Activated CD4-positive, alpha-beta T cell treated with anti-CD3 and anti-CD28 coated beads, Interleukin-2, amount 50 U/mL, for 24 hours (primary cell): Measurements from ENCODE around the gene TCEA3.

Experiments used
- DNase-seq, 2 donors: peaks; one replicate each; pipeline ENCODE4 v3.0.0-alpha.2; 2020; ENCODE audit warnings: low read depth in 1 of 2, low spot score in 1 of 2

The TCEA3 gene

DNA sequence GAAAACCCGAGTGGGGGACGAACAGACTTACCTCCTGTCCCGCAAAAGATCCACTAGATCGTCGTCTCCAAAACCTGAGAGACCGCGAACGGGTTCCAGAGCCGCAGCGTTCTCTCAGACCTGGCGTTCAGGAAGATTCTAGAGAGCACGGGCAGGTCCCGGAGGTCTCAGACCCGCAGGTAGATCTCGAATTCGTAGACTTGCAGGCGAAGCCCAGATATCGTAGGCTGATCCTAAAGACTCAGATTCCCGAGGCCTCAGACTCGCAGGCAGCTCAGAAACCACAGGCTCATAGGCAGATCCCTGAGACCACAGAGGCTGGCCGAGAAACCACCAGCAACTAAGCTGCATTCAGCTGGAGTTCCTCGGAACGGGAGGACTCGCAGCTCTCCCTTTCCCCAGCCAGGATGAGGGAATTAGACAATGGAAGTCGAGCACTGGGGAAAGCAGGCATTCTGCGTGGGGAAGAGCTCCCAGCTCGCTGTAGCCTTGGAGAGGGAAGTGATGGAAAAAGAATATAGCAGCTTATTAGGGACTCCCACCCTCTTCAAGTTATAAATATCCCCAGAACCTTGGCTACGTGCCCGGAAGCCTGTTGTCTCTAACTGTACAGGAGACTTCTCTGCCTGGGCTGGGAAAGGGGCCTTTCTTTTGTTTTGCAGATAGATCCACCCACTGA, 55.1 kb downstream of the TCEA3 start, which contains the start of gene ZNF436:
ZNF436 (minus strand) TSS at position 502 of the 679 bp plus-strand sequence. CDS start 1,831 bp downstream, outside the sequence.
- DNase-seq = peak; percentile 2 to 17

DNA sequence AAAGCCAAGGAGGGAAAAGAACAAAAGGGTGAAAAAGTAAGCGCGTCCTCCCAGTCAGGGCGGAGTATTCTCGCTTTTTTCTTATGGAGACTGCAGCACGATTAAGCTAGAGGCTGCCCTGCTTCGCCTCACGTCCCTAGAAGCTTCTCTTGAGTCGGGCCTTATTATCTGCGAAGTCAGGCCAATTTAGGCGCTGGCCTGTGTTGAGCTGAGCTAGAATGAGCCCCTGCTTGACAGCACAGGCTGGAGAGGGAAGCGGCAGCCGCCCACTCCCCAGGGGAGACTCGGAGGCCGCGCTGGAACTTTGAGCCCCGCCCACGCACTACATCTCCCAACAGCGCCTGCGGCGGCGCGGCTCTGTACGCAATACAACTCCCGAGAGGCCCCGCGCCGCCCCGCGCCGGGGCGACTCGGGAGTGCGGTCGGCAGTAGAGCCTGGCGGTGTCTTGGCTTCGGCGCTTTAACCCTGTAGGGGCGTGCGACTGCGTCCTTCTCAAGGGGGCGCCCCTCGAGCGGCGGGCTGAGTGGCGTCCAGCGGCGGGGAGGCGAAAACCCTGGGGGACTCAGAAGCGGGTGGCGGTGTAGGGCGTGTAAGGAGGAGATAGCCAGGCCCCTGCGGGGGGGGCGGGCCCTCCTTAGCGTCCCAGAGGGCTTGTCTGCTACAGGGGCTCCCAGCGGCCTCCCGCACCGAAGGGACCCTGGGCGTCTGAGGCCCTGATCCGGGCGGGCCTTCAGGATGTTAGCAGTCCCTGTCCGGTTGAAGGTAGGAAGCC, 55.8 kb downstream of the TCEA3 start:
- peak; percentile 68 to 82 for DNase-seq

DNA sequence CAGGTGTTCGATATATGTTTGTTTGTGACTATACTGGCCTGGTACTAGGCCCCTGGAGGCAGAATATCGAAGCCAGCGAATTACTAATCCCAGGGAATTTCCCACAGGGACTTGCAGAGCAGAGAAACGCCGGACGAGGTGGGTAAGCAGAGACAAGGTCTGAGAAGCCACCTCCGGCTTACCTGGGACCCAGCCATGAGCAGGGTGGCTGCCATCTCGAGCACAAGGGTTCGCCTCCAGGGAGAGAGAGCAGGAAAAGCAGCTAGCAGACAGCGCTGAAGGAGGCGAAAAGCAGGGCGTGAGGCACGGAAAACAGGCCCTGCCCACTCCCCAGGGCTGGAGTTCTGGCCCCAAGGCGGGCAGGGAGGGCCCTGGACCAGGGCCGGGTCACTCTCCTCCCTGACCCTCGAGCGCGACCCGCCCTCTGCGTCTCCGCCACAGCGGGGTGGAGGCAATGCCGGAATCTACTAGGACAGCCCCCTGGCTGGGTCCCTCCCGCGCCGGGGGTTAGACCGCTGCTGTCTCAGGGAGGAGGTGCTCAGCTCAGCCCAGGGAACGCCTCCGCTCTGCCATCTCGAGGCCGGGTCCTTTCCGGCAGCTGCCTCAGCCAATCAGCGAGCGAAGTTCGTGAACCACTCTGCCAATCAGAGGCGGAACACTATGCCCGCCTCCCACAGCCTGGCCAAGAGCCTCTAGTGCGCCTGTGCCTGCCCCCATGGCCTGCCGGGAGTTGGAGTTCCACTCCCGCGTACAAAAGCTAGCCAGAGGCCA, 56.6 kb downstream of the TCEA3 start:
- peak; percentile 88 to 98 for DNase-seq

DNA sequence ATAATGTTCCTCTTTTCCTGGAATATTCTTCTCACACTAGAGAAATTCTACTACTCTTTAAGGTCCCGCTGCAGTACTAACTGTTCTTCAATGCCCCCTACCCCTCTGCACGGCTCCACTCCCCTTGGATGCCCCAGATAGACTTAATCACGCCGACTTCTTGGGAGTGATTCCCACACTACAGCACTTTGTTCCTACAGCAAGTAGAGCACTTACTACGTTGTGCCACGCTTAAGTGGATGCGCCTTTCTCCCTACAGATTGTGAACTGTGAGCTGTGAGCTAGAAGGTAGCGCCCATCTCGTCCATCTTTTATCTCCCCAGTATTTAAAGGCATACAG, 57.1 kb downstream of the TCEA3 start:
- DNase-seq = no peak

DNA sequence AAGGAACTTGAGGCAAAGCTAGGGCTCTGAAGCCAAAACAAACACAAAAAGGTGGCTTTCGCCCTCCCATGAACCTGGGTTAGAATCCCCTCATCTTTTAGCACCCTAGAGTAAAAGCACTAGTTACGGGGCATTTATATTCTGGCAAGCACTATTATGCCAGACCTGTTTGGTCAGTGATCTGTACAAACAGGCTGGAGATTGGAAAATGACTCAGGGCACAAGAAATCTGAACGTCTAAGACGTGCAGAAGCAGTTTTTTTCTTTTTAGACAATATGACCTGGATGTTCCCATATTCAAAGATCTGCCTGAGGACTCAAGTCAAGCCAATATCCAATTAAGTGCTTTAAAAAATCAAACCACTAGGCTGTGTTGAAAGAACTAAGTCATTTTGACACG, 58.0 kb downstream of the TCEA3 start:
- DNase-seq = no peak

DNA sequence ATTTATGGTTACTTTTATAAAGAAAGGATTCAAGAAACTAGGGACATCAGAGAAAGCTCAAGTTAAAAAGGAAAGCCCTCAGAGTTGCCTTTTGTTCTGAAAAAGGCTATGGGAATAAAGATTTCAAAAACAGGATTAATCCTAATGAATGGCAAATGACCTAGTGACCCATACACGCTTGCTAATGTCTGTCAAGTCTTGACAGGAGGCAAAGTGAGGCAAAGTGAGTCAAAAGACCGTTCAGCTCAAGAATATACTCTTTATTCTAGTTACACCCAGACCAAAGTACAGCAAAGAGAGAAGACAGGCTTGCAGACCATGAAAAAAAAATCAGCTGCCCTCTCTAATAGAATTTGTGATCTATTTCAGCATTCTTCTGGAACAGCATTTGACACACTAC, 58.4 kb downstream of the TCEA3 start:
- no peak for DNase-seq

DNA sequence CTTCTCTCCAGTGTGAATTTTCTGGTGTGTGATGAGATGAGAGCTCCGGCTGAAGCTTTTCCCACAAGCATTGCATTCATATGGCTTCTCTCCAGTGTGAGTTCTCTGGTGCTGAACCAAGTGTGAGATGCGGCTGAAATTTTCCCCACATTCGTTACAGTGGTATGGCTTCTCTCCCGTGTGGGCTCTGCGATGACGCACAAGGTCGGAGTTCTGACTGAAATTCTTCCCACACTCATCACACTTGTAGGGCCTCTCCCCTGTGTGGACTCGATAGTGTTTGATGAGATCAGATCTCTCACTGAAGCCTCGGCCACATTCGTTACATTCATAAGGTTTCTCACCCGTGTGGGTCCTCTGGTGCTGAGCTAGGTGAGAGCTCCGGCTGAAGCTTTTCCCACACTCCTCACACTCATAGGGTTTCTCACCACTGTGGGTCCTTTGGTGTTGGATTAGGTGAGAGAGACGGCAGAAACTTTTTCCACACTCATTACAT, 62.3 kb downstream of the TCEA3 start:
- DNase-seq = no peak

DNA sequence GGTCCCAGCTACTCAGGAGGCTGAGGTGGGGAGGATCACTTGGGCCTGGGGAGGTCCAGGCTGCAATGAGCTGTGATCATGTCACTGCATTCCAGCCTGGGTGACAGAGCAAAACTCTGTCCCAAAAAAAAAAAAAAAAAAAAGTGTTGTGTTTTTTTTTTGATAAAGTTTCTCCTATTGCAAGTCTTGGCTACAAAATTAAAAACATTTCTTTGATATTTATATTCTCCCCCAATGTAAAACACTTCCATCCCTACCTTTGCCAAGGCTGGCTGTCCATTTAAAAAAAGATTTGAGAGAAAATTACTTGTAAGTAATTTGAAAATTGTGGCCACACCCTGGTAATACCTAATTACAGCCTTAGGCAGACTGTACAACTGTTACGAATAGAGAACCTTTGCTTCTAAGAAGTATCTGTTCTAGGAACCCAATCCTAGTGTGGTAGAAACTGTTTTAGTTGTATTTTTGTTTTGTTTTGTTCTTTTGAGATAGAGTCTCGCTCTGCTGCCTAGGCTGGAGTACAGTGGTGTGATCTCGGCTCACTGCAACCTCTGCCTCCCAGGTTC, 66.2 kb downstream of the TCEA3 start:
- DNase-seq = no peak

DNA sequence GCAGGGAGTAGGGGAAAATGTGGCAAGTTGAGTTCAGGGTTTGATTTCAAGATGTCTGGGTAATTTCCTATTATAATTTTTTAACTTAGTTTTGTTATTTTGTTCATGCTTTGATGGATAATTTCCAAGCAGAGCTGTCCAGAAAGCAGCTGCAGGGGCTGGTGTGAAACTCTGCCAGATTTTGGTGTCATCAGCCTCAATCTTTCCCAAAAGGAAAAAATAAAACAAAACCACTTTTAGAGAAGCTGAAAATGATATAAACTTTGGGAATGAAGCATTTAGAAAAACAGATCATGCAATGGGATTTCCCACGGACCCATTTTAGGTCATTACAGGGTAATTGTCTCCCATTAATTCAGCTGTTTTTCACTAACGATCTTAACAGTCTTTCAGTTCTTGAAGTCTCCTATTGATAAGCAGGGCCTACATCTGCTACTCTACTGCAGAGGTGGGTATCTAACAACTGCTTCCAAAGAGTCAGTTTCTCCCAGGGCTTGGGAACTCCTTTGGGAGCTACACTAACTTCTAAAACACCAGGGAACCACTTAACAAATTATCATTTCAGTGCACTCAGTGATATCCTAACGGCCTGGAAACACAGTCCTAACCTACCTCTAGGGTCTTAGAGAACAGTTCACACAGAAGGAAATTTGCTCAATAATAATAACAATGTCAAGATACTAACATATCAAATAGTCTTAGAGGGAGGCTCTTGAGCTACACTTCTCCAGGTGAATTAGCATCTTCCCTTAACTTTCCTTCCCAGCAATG, 67.2 kb downstream of the TCEA3 start:
- DNase-seq = no peak

DNA sequence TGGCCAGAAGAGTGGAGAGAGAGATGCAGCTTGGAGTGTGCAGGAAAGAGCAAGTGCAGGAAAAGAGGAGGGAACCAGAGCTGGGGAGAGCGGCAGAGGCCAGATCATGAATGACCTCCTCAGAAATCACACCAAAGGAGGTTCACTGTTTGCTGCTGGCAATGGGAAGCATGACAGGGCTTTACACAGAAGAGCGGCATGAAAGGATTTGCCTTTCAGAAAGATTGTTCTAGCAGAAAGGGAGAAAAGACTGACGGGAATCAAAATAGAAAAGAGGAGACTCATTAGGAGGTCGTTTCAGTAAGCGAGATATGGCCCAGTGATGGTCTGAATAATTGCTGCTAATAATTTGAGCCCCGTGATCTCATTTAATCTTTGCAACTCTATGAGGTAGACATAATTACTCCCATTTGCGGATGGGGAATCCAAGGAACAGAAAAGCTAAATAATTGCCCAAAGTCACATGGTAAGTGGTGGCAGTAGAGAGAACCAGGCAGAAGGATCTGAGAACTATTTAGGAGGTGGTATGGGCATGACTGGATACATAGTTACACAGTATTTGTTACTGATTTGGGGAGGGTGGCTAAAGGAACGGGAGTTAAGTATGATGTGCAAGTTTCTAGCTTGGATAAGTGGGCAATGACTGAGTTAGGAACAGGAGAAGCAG, 67.9 kb downstream of the TCEA3 start:
- DNase-seq = no peak

DNA sequence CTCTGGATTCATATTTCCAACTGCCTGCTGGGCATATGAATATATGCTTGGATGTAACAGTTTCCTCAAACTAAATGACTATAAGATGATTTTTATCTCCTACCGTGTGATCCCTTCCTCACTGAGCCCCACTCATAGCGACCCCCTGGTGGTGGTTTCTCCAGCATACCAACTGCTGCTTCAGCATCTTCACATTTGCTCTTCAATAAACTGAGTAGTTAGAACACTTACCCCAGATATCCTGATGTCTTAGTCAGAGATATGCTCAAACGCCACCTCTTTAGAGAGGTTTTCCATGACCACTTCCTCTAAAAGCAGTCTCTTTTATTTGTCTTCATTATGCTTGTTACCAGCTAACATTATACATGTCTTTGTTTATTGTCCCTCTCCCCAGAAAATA, 70.3 kb downstream of the TCEA3 start:
- no peak for DNase-seq

DNA sequence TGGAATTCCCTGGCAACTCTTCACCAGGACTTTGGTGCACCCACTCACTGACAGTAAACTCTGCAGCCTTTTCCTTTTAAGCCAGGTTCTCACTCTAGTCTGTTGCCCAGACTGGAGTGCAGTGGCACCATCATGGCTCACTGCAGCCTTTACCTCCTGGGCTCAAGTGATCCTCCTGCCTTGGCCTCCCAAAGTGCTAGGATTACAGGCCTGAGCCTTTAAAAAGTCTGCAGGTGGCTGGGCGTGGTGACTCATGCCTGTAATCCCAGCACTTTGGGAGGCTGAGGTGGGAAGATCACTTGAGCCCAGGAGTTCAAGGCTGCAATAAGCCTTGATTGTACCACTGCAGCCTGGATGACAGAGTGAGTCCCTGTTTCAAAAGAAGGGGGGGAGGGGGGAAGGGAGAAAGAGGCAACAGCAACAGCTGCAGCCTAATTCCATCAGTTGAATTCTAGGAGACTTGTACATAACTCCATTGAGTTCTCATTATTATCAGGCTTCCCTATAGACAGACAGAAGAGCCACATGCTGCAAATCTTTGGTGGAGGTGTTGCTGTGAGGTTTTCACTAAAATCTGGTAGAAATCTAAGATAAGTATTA, 72.4 kb downstream of the TCEA3 start:
- DNase-seq = no peak

DNA sequence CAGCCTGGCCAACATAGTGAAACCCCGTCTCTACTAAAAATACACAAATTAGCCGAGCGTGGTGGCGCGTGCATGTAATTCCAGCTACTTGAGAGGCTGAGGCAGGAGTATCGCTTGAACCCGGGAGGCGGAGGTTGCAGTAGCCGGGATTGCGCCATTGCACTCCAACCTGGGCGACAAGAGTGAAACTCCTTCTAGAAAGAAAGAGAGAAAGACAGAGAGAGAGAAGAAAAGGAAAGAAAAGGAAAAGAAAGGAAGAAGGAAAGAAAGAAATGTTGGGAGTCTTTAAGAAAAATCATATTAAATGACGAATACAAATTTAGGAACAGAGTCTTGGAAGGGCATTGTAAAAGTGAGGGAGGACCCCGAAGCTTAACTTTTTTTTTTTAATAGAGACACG, 78.6 kb downstream of the TCEA3 start:
- DNase-seq = no peak

DNA sequence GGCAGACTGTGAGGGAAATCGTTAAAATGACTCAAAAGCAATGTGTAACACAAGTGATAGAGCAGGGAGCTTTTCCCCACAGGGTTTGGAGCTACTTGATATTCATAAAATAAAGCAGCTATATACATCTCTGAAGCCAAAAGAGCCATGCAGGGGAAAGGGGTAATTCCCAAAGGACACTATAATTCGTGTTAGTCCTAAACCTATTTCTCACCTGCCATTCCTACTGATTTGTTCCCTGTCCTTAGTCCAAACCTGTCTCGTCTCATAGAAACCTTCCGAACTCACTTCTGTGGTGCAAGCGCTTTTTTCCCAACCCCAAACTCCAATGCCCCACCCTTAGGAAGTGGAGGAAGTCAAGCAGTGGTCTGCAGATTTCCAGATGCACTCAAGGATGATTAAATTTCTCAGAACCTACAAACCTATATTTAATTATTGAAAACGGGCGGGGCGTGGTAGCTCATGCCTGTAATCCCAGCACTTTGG, 79.5 kb downstream of the TCEA3 start:
- DNase-seq = no peak

DNA sequence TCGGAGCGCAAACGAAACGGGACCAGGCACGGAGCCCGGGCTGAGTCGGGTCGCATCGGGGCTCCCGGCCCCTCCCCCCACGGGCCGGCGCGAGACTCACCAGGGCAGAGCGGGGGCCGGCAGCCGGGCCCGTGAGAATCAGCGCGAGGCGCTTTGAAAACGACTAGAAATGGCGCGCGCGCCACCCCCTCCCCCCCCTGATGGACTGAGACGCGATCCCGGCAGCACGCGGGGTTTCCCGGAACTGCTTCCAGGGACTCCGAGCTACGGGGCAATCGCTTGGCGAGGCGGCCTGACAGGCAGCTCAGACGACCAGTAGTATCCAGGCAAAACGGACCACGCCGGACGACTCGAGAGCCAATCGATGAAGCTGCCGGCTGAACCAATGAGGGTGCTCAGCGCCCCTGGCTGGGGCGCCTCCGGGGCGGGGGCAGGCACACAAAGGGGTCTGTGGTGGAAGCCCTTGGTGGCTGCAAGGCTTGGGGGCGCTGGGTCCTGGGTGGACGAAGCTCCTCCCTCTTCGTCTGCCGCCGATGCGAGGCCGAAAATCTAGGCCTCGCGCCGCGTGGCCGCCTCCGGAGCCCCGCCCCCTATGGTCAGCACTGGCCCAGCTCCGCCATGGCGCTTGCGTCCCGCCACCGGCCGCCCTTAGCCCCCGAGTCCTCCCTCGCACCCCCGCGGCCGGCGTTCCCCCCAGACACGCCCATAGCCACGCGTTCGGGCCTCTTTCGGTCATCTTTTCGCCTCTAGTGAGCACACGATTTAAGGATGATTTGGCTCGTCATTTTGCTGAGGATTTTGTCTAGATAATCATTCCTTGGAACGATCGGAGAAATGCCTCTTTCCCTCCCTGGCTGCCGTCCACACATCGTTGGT, 80.2 kb downstream of the TCEA3 start, which contains the start of gene HNRNPR:
HNRNPR (minus strand) TSS at position 174 of the 876 bp plus-strand sequence. CDS start 3,276 bp downstream, outside the sequence.
- peak; percentile 93 to 99 for DNase-seq

DNA sequence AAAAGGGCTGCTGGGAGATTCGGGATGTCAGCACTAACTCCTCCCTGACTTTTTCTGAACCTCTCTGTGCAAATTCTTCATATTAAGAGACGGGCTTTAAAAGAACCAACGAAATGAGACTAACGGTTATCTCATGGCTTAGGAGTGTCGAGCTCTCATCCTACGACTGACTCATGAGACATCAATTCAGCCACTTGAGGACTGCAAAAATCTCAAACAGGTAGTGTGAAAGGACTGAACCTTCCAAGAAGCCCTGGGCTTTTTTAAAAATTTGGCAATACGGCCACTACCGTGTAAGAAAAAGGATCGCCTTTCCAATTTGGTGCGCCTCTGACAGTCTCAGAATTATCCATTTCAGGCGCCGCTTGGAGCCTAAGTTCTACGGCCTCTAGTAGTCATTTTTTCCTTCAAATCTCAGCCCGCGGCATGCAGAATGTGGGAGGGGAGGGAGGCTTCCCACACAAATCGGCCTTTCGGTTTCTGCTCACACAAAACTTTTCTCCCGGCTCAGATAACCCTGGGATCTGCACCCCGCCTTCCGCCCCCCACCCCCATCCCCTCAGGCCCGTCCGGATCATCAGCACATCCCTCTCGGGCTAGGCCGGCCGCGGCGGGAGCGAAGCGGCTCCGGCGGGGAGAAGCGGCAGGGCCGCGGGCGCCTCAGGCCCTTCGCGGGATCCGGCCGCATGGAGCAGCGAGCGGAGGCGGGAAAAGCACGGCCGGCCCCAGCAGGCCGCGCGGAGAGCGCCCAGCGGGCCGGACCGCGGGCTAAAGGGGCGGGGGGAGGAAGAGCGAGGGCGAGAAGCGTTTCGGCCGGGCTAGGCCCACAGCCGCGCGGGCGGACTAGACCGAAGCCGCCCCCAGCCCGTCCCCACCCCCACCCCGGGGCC, 81.1 kb downstream of the TCEA3 start:
- DNase-seq = peak; percentile 41 to 62

DNA sequence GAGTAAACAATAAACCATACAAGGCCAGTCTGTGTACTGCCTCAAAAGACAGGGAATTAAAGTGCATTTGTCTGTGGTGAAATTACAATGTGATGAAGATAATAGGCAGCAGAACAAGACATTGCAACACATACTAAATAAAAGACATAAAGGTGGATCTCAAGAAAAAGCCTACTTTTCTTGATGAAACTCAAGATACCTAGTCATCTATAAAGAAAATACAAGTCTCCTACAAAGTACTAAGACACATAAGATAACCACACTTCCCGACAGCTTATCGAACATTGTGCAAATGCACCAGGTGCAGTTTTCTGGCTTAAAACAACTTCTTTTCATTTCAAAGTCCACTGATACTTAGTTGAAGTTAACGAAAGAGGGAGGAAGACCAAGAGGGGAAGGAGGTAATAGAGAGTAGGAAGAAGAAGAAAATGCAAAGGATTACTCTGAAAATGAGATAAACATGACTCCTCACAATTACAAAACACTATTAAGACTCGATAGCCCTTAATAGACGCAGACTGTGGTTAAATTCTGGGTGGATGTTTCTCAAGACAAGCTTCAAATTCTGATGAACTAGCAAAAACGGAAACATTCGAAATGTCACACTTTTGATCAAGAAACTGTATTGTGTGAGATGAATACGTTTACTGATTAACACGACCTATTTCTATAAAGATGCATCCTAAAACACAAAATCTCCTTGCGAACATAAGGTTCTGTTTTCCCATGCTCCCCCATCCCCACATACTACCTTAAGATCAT, 82.4 kb downstream of the TCEA3 start:
- no peak for DNase-seq
